ENCODE data around the gene SCYGR1. TPM values are rescaled to one million over a fixed set of nuclear protein-coding genes. Genes with fewer than 3 reads are reported as not detected.
A peak's percentile ranks its signal among the peaks of the same experiment; 100 is the strongest.

The SCYGR1 gene
- total RNA-seq, 1 experiment from 2014 or later: not detected

- no peak overlapping the region for H3K4me2 ChIP-seq (ENCODE audit: low read depth, low read length, poor library complexity, severe bottlenecking)
- no peak overlapping the region for H3K4me3 ChIP-seq (ENCODE audit: low read length)
- H3K4me1 ChIP-seq (ENCODE audit: low read length): no peaks in the 10 kb centered on the region
- H3K27ac ChIP-seq (ENCODE audit: low read length): no peak overlapping the region
- no peak overlapping the region for H3K9ac ChIP-seq (ENCODE audit: low read length)
- H3K9me2 ChIP-seq (replicated peaks; ENCODE audit: insufficient read depth, low read length): no peaks in the 10 kb centered on the region
- no peaks in the 10 kb centered on the region for H3K79me2 ChIP-seq (ENCODE audit: low read length)
- no peaks in the 10 kb centered on the region for H4K20me1 ChIP-seq (ENCODE audit: insufficient read depth, low read depth, low read length)
- no peaks in the 10 kb centered on the region for H3K36me3 ChIP-seq (ENCODE audit: insufficient read depth, low read length)
- no peak for DNase-seq
- no peaks in the 10 kb centered on the region for H3K27me3 ChIP-seq (ENCODE audit: low read length)
- no peaks in the 10 kb centered on the region for H3K9me3 ChIP-seq (ENCODE audit: low read length)
- no peak overlapping the region for H2AFZ ChIP-seq (ENCODE audit: low read length)
Observed at GRCh38 chr2:227416701-227417100, 29.0 kb upstream of the SCYGR1 start.

- Histone ChIP-seq H3K4me3 (ENCODE audit: low read length) (no peak overlapping the region), H3K27me3 (ENCODE audit: low read length) (no peaks in the 10 kb centered on the region), H3K4me2 (ENCODE audit: low read depth, low read length, poor library complexity, severe bottlenecking) (no peak overlapping the region), H3K36me3 (ENCODE audit: insufficient read depth, low read length) (no peaks in the 10 kb centered on the region), H2AFZ (ENCODE audit: low read length) (no peak overlapping the region; the same call in 1 of the 2 replicates), H3K4me1 (ENCODE audit: low read length) (no peaks in the 10 kb centered on the region), H3K9me3 (ENCODE audit: low read length) (no peaks in the 10 kb centered on the region), H3K27ac (ENCODE audit: low read length) (no peak overlapping the region), H3K9ac (ENCODE audit: low read length) (no peak overlapping the region), H3K79me2 (ENCODE audit: low read length) (no peaks in the 10 kb centered on the region), H3K9me2 (replicated peaks; ENCODE audit: insufficient read depth, low read length) (no peaks in the 10 kb centered on the region), H4K20me1 (ENCODE audit: insufficient read depth, low read depth, low read length) (no peaks in the 10 kb centered on the region)
- peak; percentile 45 for DNase-seq
Observed at GRCh38 chr2:227415538-227416424, 28.0 kb upstream of the SCYGR1 start.

GRCh38 chr2:227414846-227415245 lies 27.1 kb upstream of the SCYGR1 start:
- H2AFZ ChIP-seq (ENCODE audit: low read length): no peak overlapping the region
- no peaks in the 10 kb centered on the region for H3K9me3 ChIP-seq (ENCODE audit: low read length)
- H3K27me3 ChIP-seq (ENCODE audit: low read length): no peaks in the 10 kb centered on the region
- no peak overlapping the region for H3K4me3 ChIP-seq (ENCODE audit: low read length)
- no peak overlapping the region for H3K9ac ChIP-seq (ENCODE audit: low read length)
- no peaks in the 10 kb centered on the region for H3K4me1 ChIP-seq (ENCODE audit: low read length)
- H3K9me2 ChIP-seq (replicated peaks; ENCODE audit: insufficient read depth, low read length): no peaks in the 10 kb centered on the region
- H4K20me1 ChIP-seq (ENCODE audit: insufficient read depth, low read depth, low read length): no peaks in the 10 kb centered on the region
- H3K79me2 ChIP-seq (ENCODE audit: low read length): no peaks in the 10 kb centered on the region
- no peak overlapping the region for H3K4me2 ChIP-seq (ENCODE audit: low read depth, low read length, poor library complexity, severe bottlenecking)
- H3K36me3 ChIP-seq (ENCODE audit: insufficient read depth, low read length): no peaks in the 10 kb centered on the region
- H3K27ac ChIP-seq (ENCODE audit: low read length): no peak overlapping the region
- no peak for DNase-seq

- Histone ChIP-seq H3K4me1 (ENCODE audit: low read length) (no peaks in the 10 kb centered on the region), H3K9me2 (replicated peaks; ENCODE audit: insufficient read depth, low read length) (no peaks in the 10 kb centered on the region), H3K9ac (ENCODE audit: low read length) (no peak overlapping the region), H3K27me3 (ENCODE audit: low read length) (no peaks in the 10 kb centered on the region), H3K36me3 (ENCODE audit: insufficient read depth, low read length) (no peaks in the 10 kb centered on the region), H4K20me1 (ENCODE audit: insufficient read depth, low read depth, low read length) (no peaks in the 10 kb centered on the region), H3K4me2 (ENCODE audit: low read depth, low read length, poor library complexity, severe bottlenecking) (no peak overlapping the region), H3K4me3 (ENCODE audit: low read length) (no peak overlapping the region), H3K9me3 (ENCODE audit: low read length) (no peaks in the 10 kb centered on the region), H3K27ac (ENCODE audit: low read length) (no peak overlapping the region), H2AFZ (ENCODE audit: low read length) (no peak overlapping the region), H3K79me2 (ENCODE audit: low read length) (no peaks in the 10 kb centered on the region)
- DNase-seq: no peak
Observed at GRCh38 chr2:227413371-227413770, 25.6 kb upstream of the SCYGR1 start.

- Histone ChIP-seq H3K9me2 (replicated peaks; ENCODE audit: insufficient read depth, low read length) (no peaks in the 10 kb centered on the region), H3K27me3 (ENCODE audit: low read length) (no peaks in the 10 kb centered on the region), H3K27ac (ENCODE audit: low read length) (no peak overlapping the region), H3K36me3 (ENCODE audit: insufficient read depth, low read length) (no peaks in the 10 kb centered on the region), H3K9me3 (ENCODE audit: low read length) (no peaks in the 10 kb centered on the region), H3K79me2 (ENCODE audit: low read length) (no peaks in the 10 kb centered on the region), H3K4me1 (ENCODE audit: low read length) (no peaks in the 10 kb centered on the region), H4K20me1 (ENCODE audit: insufficient read depth, low read depth, low read length) (no peaks in the 10 kb centered on the region), H3K4me3 (ENCODE audit: low read length) (no peak overlapping the region), H3K9ac (ENCODE audit: low read length) (no peak overlapping the region), H2AFZ (ENCODE audit: low read length) (no peak overlapping the region), H3K4me2 (ENCODE audit: low read depth, low read length, poor library complexity, severe bottlenecking) (no peak overlapping the region)
- no peak for DNase-seq
Observed at GRCh38 chr2:227412877-227413276, 25.1 kb upstream of the SCYGR1 start.

GRCh38 chr2:227411990-227412350 lies 24.2 kb upstream of the SCYGR1 start:
- DNase-seq: no peak
- Histone ChIP-seq H3K9me2 (replicated peaks; ENCODE audit: insufficient read depth, low read length) (no peaks in the 10 kb centered on the region), H2AFZ (ENCODE audit: low read length) (no peak overlapping the region)

DNA sequence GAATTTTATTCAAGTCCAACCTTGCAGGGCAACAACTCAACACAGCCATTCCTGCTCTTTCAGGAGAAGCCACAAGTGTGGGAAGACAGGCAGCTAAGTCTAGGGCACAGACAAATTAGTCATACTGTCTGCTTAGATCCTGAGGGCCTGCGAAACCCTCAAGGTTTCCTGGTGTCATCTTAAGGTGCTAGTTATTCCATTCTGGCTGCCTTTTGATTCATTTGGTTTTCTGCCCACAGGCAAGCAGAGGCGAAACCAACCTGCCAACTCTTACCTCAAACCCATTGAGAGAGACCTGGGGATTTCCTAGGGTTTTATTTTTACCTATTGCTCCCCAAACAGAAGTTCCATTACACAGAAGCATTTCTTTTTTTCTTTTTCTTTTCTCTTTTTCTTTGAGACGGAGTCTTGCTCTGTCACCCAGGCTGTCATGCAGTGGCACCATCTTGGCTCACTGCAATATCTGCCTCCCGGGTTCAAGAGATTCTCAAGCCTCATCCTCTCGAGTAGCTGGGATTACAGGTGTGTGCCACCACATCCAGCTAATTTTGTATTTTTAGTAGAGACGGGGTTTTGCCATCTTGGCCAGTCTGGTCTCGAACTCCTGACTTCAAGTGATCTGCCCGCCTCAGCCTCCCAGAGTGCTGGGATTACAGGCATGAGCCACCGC lies 23.7 kb upstream of the SCYGR1 start:
- no peak overlapping the region for H2AFZ ChIP-seq (ENCODE audit: low read length)
- H3K27me3 ChIP-seq (ENCODE audit: low read length): no peaks in the 10 kb centered on the region
- H3K4me1 ChIP-seq (ENCODE audit: low read length): no peaks in the 10 kb centered on the region
- no peaks in the 10 kb centered on the region for H3K9me2 ChIP-seq (replicated peaks; ENCODE audit: insufficient read depth, low read length)
- DNase-seq: no peak
- H3K4me2 ChIP-seq (ENCODE audit: low read depth, low read length, poor library complexity, severe bottlenecking): no peak overlapping the region
- H3K36me3 ChIP-seq (ENCODE audit: insufficient read depth, low read length): no peaks in the 10 kb centered on the region
- H3K4me3 ChIP-seq (ENCODE audit: low read length): no peak overlapping the region
- no peaks in the 10 kb centered on the region for H4K20me1 ChIP-seq (ENCODE audit: insufficient read depth, low read depth, low read length)
- H3K9ac ChIP-seq (ENCODE audit: low read length): no peak overlapping the region
- no peaks in the 10 kb centered on the region for H3K79me2 ChIP-seq (ENCODE audit: low read length)
- H3K9me3 ChIP-seq (ENCODE audit: low read length): no peaks in the 10 kb centered on the region
- H3K27ac ChIP-seq (ENCODE audit: low read length): no peak overlapping the region

More at GRCh38 chr2:227411990-227412350, 24.2 kb upstream of the SCYGR1 start:
- Histone ChIP-seq H4K20me1 (ENCODE audit: insufficient read depth, low read depth, low read length) (no peaks in the 10 kb centered on the region), H3K4me1 (ENCODE audit: low read length) (no peaks in the 10 kb centered on the region), H3K79me2 (ENCODE audit: low read length) (no peaks in the 10 kb centered on the region), H3K9me3 (ENCODE audit: low read length) (no peaks in the 10 kb centered on the region), H3K27me3 (ENCODE audit: low read length) (no peaks in the 10 kb centered on the region), H3K27ac (ENCODE audit: low read length) (no peak overlapping the region), H3K9ac (ENCODE audit: low read length) (no peak overlapping the region), H3K36me3 (ENCODE audit: insufficient read depth, low read length) (no peaks in the 10 kb centered on the region), H3K4me2 (ENCODE audit: low read depth, low read length, poor library complexity, severe bottlenecking) (no peak overlapping the region), H3K4me3 (ENCODE audit: low read length) (no peak overlapping the region)

- no peaks in the 10 kb centered on the region for H3K9me3 ChIP-seq (ENCODE audit: low read length)
- no peaks in the 10 kb centered on the region for H4K20me1 ChIP-seq (ENCODE audit: insufficient read depth, low read depth, low read length)
- H3K79me2 ChIP-seq (ENCODE audit: low read length): no peaks in the 10 kb centered on the region
- no peak overlapping the region for H3K27ac ChIP-seq (ENCODE audit: low read length)
- H3K36me3 ChIP-seq (ENCODE audit: insufficient read depth, low read length): no peaks in the 10 kb centered on the region
- DNase-seq: no peak
- no peak overlapping the region for H3K9ac ChIP-seq (ENCODE audit: low read length)
- H3K4me3 ChIP-seq (ENCODE audit: low read length): no peak overlapping the region
- H3K9me2 ChIP-seq (replicated peaks; ENCODE audit: insufficient read depth, low read length): no peaks in the 10 kb centered on the region
- no peaks in the 10 kb centered on the region for H3K4me1 ChIP-seq (ENCODE audit: low read length)
- no peak overlapping the region for H3K4me2 ChIP-seq (ENCODE audit: low read depth, low read length, poor library complexity, severe bottlenecking)
- no peaks in the 10 kb centered on the region for H3K27me3 ChIP-seq (ENCODE audit: low read length)
- H2AFZ ChIP-seq (ENCODE audit: low read length): no peak overlapping the region
Observed at GRCh38 chr2:227410191-227410590, 22.4 kb upstream of the SCYGR1 start.

Data from Karpas-422 (cell line).